ENCODE data around the gene FXYD7. TPM values are rescaled to one million over a fixed set of nuclear protein-coding genes. Genes with fewer than 3 reads are reported as not detected.

FXYD7 gene
- total RNA-seq, 5 donors from 2014 or later (not counting 1 experiment from before 2014, with no cell fraction given): 8.8 to 24.0 (median 12.6) TPM

- H3K27me3 Mint-ChIP-seq: peaks cover 0 to 2% of the 10 kb centered on the region in 2 donors
- no peaks in the 10 kb centered on the region for H3K4me1 Mint-ChIP-seq
- no peaks in the 10 kb centered on the region for H3K4me1 ChIP-seq (ENCODE audit: control insufficient read depth in 1 of 2, extremely low read depth in 1 of 2, insufficient read depth in 2 of 2, low read length in 2 of 2)
- H3K4me3 Mint-ChIP-seq: no peak overlapping the region
- ATAC-seq (replicated peaks in 1 of 4): no peak
- no peaks in the 10 kb centered on the region for H3K36me3 Mint-ChIP-seq
- no peaks in the 10 kb centered on the region for H3K9me3 Mint-ChIP-seq
- peaks cover 0 to 5% of the 10 kb centered on the region in 2 experiments for H3K27me3 ChIP-seq (replicated peaks in 1 of 2; ENCODE audit: control insufficient read depth in 2 of 2, extremely low read depth in 1 of 2, insufficient read depth in 2 of 2, low read length in 1 of 2)
- no peak overlapping the region for H3K4me3 ChIP-seq (ENCODE audit: control insufficient read depth in 1 of 2, extremely low read depth in 1 of 2, low read length in 1 of 2)
- no peak overlapping the region for H3K27ac ChIP-seq (ENCODE audit: low read length)
- no peak for DNase-seq
- H3K36me3 ChIP-seq (ENCODE audit: control insufficient read depth in 2 of 2, extremely low read depth in 1 of 2, insufficient read depth in 1 of 2, low read length in 1 of 2): no peaks in the 10 kb centered on the region
- 86% methylated on average over 6 of the region's 6 CpGs for WGBS (ENCODE audit: insufficient coverage)
- no peak overlapping the region for H3K27ac Mint-ChIP-seq
- ChIA-PET POLR2A (no interaction called here), CTCF (no interaction called here)
- H3K9me3 ChIP-seq: no peaks in the 10 kb centered on the region
Observed at GRCh38 chr19:35105047-35105410, 38.0 kb upstream of the FXYD7 start.

- Mint-ChIP-seq H3K27me3 (peaks cover 0 to 2% of the 10 kb centered on the region in 2 donors), H3K4me3 (no peak overlapping the region), H3K27ac (no peak overlapping the region), H3K9me3 (no peaks in the 10 kb centered on the region), H3K36me3 (no peaks in the 10 kb centered on the region), H3K4me1 (no peaks in the 10 kb centered on the region)
- no peaks in the 10 kb centered on the region for H3K4me1 ChIP-seq (ENCODE audit: control insufficient read depth in 1 of 2, extremely low read depth in 1 of 2, insufficient read depth in 2 of 2, low read length in 2 of 2)
- no peak for DNase-seq
- H3K9me3 ChIP-seq: no peaks in the 10 kb centered on the region
- WGBS (ENCODE audit: insufficient coverage): 91% methylated on average over 27 of the region's 30 CpGs
- H3K27ac ChIP-seq (ENCODE audit: low read length): no peak overlapping the region
- POLR2A ChIA-PET: no interaction called here
- CTCF ChIA-PET: no interaction called here
- no peaks in the 10 kb centered on the region for H3K36me3 ChIP-seq (ENCODE audit: control insufficient read depth in 2 of 2, extremely low read depth in 1 of 2, insufficient read depth in 1 of 2, low read length in 1 of 2)
- peaks cover 0 to 7% of the 10 kb centered on the region in 2 experiments for H3K27me3 ChIP-seq (replicated peaks in 1 of 2; ENCODE audit: control insufficient read depth in 2 of 2, extremely low read depth in 1 of 2, insufficient read depth in 2 of 2, low read length in 1 of 2)
- ATAC-seq (replicated peaks in 1 of 4): no peak
- H3K4me3 ChIP-seq (ENCODE audit: control insufficient read depth in 1 of 2, extremely low read depth in 1 of 2, low read length in 1 of 2): no peak overlapping the region
Observed at GRCh38 chr19:35105411-35106290, 37.4 kb upstream of the FXYD7 start.

GRCh38 chr19:35106291-35106583, 36.8 kb upstream of the FXYD7 start:
- 89% methylated on average over 9 of the region's 9 CpGs for WGBS (ENCODE audit: insufficient coverage)
- POLR2A ChIA-PET: no interaction called here

GRCh38 chr19:35106898-35107541, 36.0 kb upstream of the FXYD7 start:
- H3K27me3 ChIP-seq (replicated peaks in 1 of 2; ENCODE audit: control insufficient read depth in 2 of 2, extremely low read depth in 1 of 2, insufficient read depth in 2 of 2, low read length in 1 of 2): peaks cover 0 to 14% of the 10 kb centered on the region in 2 experiments
- no peaks in the 10 kb centered on the region for H3K36me3 Mint-ChIP-seq
- H3K27ac Mint-ChIP-seq: no peak overlapping the region
- no peaks in the 10 kb centered on the region for H3K9me3 Mint-ChIP-seq
- no peak overlapping the region for H3K4me3 Mint-ChIP-seq
- CTCF ChIA-PET: no interaction called here
- peaks cover 0 to 4% of the 10 kb centered on the region in 2 donors for H3K27me3 Mint-ChIP-seq
- H3K4me3 ChIP-seq (ENCODE audit: control insufficient read depth in 1 of 2, extremely low read depth in 1 of 2, low read length in 1 of 2): no peak overlapping the region
- no peak overlapping the region for H3K27ac ChIP-seq (ENCODE audit: low read length)
- H3K4me1 ChIP-seq (ENCODE audit: control insufficient read depth in 1 of 2, extremely low read depth in 1 of 2, insufficient read depth in 2 of 2, low read length in 2 of 2): no peaks in the 10 kb centered on the region
- WGBS (ENCODE audit: insufficient coverage): no CpG with 5 or more reads among the region's 2 CpGs
- ATAC-seq (replicated peaks in 1 of 4) (no peak), DNase-seq (no peak)
- H3K36me3 ChIP-seq (ENCODE audit: control insufficient read depth in 2 of 2, extremely low read depth in 1 of 2, insufficient read depth in 1 of 2, low read length in 1 of 2): no peaks in the 10 kb centered on the region
- POLR2A ChIA-PET: no interaction called here
- no peaks in the 10 kb centered on the region for H3K4me1 Mint-ChIP-seq
- no peaks in the 10 kb centered on the region for H3K9me3 ChIP-seq

More at GRCh38 chr19:35106291-35106583, 36.8 kb upstream of the FXYD7 start:
- Mint-ChIP-seq H3K27me3 (peaks cover 0 to 2% of the 10 kb centered on the region in 2 donors), H3K9me3 (no peaks in the 10 kb centered on the region), H3K27ac (no peak overlapping the region), H3K4me1 (no peaks in the 10 kb centered on the region), H3K4me3 (no peak overlapping the region), H3K36me3 (no peaks in the 10 kb centered on the region)
- ATAC-seq (replicated peaks in 1 of 4) (no peak), DNase-seq (no peak)
- CTCF ChIA-PET: no interaction called here
- H3K36me3 ChIP-seq (ENCODE audit: control insufficient read depth in 2 of 2, extremely low read depth in 1 of 2, insufficient read depth in 1 of 2, low read length in 1 of 2): no peaks in the 10 kb centered on the region
- peaks cover 0 to 9% of the 10 kb centered on the region in 2 experiments for H3K27me3 ChIP-seq (replicated peaks in 1 of 2; ENCODE audit: control insufficient read depth in 2 of 2, extremely low read depth in 1 of 2, insufficient read depth in 2 of 2, low read length in 1 of 2)
- no peaks in the 10 kb centered on the region for H3K4me1 ChIP-seq (ENCODE audit: control insufficient read depth in 1 of 2, extremely low read depth in 1 of 2, insufficient read depth in 2 of 2, low read length in 2 of 2)
- H3K9me3 ChIP-seq: no peaks in the 10 kb centered on the region
- no peak overlapping the region for H3K27ac ChIP-seq (ENCODE audit: low read length)
- H3K4me3 ChIP-seq (ENCODE audit: control insufficient read depth in 1 of 2, extremely low read depth in 1 of 2, low read length in 1 of 2): no peak overlapping the region

GRCh38 chr19:35107545-35107944, 35.5 kb upstream of the FXYD7 start:
- Histone ChIP-seq H3K36me3 (ENCODE audit: control insufficient read depth in 2 of 2, extremely low read depth in 1 of 2, insufficient read depth in 1 of 2, low read length in 1 of 2) (no peaks in the 10 kb centered on the region), H3K27ac (ENCODE audit: low read length) (no peak overlapping the region), H3K4me1 (ENCODE audit: control insufficient read depth in 1 of 2, extremely low read depth in 1 of 2, insufficient read depth in 2 of 2, low read length in 2 of 2) (no peaks in the 10 kb centered on the region), H3K9me3 (no peaks in the 10 kb centered on the region), H3K4me3 (ENCODE audit: control insufficient read depth in 1 of 2, extremely low read depth in 1 of 2, low read length in 1 of 2) (no peak overlapping the region), H3K27me3 (replicated peaks in 1 of 2; ENCODE audit: control insufficient read depth in 2 of 2, extremely low read depth in 1 of 2, insufficient read depth in 2 of 2, low read length in 1 of 2) (peaks cover 0 to 19% of the 10 kb centered on the region in 2 experiments)
- no peak for DNase-seq
- Mint-ChIP-seq H3K4me3 (no peak overlapping the region), H3K27me3 (peaks cover 0 to 5% of the 10 kb centered on the region in 2 donors), H3K4me1 (no peaks in the 10 kb centered on the region), H3K36me3 (no peaks in the 10 kb centered on the region), H3K27ac (no peak overlapping the region), H3K9me3 (no peaks in the 10 kb centered on the region)
- no peak for ATAC-seq (replicated peaks in 1 of 4)
- POLR2A ChIA-PET: interaction anchor here in 1 of 2 donors (0.7 kb wide), 1 partner anchor 352 kb away, joined by 5 read pairs; no protein-coding TSS in a partner anchor
- WGBS (ENCODE audit: insufficient coverage): 3% methylated on average over 4 of the region's 5 CpGs
- CTCF ChIA-PET: no interaction called here

- peaks cover 0 to 5% of the 10 kb centered on the region in 2 donors for H3K27me3 Mint-ChIP-seq
- ChIA-PET POLR2A (no interaction called here), CTCF (interaction anchor here in 1 of 2 donors (0.5 kb wide), 1 partner anchor 220 kb away, joined by 5 read pairs; no protein-coding TSS in a partner anchor)
- Histone ChIP-seq H3K9me3 (no peaks in the 10 kb centered on the region), H3K4me1 (ENCODE audit: control insufficient read depth in 1 of 2, extremely low read depth in 1 of 2, insufficient read depth in 2 of 2, low read length in 2 of 2) (no peaks in the 10 kb centered on the region), H3K27me3 (replicated peaks in 1 of 2; ENCODE audit: control insufficient read depth in 2 of 2, extremely low read depth in 1 of 2, insufficient read depth in 2 of 2, low read length in 1 of 2) (peaks cover 0 to 24% of the 10 kb centered on the region in 2 experiments), H3K4me3 (ENCODE audit: control insufficient read depth in 1 of 2, extremely low read depth in 1 of 2, low read length in 1 of 2) (no peak overlapping the region), H3K36me3 (ENCODE audit: control insufficient read depth in 2 of 2, extremely low read depth in 1 of 2, insufficient read depth in 1 of 2, low read length in 1 of 2) (no peaks in the 10 kb centered on the region), H3K27ac (ENCODE audit: low read length) (no peak overlapping the region)
- no peak overlapping the region for H3K4me3 Mint-ChIP-seq
- no peaks in the 10 kb centered on the region for H3K9me3 Mint-ChIP-seq
- no peak for DNase-seq
- WGBS (ENCODE audit: insufficient coverage): 68% methylated on average over 11 of the region's 11 CpGs
- no peak for ATAC-seq (replicated peaks in 1 of 4)
- no peaks in the 10 kb centered on the region for H3K36me3 Mint-ChIP-seq
- H3K27ac Mint-ChIP-seq: no peak overlapping the region
- H3K4me1 Mint-ChIP-seq: no peaks in the 10 kb centered on the region
Observed at GRCh38 chr19:35108730-35109129, 34.3 kb upstream of the FXYD7 start.
